ENCODE results near the gene BRMS1. TPM values are rescaled to one million over a fixed set of nuclear protein-coding genes. Genes with fewer than 3 reads are reported as not detected.
A peak's percentile ranks its signal among the peaks of the same experiment; 100 is the strongest.

BRMS1 gene
- total and polyA plus RNA-seq, 7 donors = 12.6 to 152 (median 33.8) TPM

- peak within 1 kb of the TSS; percentile 91 for H3K4me3 ChIP-seq
- peaks cover 60% of the 10 kb centered on the region for H3K4me1 ChIP-seq
- H3K9me3 ChIP-seq = no peaks in the 10 kb centered on the region
- H3K36me3 ChIP-seq (ENCODE audit: insufficient read depth in 1 of 2, low read depth in 1 of 2) = peaks cover 0 to 18% of the 10 kb centered on the region in 2 donors
- DNase-seq (peak; percentile 75 to 87), ATAC-seq (peak; percentile 55 to 71 (median 61))
- 0 to 2% (median 1%) methylated on average over 41 to 72 of the region's 72 CpGs for WGBS, 3 donors
- peak within 1 kb of the TSS; percentile 93 for H3K27ac ChIP-seq
- H3K27me3 ChIP-seq (ENCODE audit: insufficient read depth in 3 of 3, low read length in 2 of 3) = no peaks in the 10 kb centered on the region
- TF ChIP-seq CTCF (IDR thresholded peaks at IDR 0.05) = no peak
- intact Hi-C loops (cut with DNase I) = no loop called here
Measured at GRCh38 chr11:66371627-66372415, 26.9 kb upstream of the BRMS1 start, which contains the start of gene SLC29A2. Gene SLC29A2, minus strand, starts transcription at chr11:66371760. Its CDS starts 169 bp downstream, at chr11:66371591.

GRCh38 chr11:66369073-66369894 is 24.4 kb upstream of the BRMS1 start:
- H3K27me3 ChIP-seq (ENCODE audit: insufficient read depth in 3 of 3, low read length in 2 of 3) = no peaks in the 10 kb centered on the region
- peaks cover 60% of the 10 kb centered on the region for H3K4me1 ChIP-seq
- intact Hi-C loops (cut with DNase I) = no loop called here
- H3K9me3 ChIP-seq = no peaks in the 10 kb centered on the region
- DNase-seq (peak in 1 of 2 donors; percentile 45), ATAC-seq (no peak)
- TF ChIP-seq CTCF (IDR thresholded peaks at IDR 0.05) = no peak
- peak overlapping the region; percentile 91 for H3K4me3 ChIP-seq
- WGBS, 3 donors = 50 to 57% (median 55%) methylated on average over 23 to 25 of the region's 25 CpGs
- H3K27ac ChIP-seq = peak overlapping the region; percentile 93
- peaks cover 0 to 43% of the 10 kb centered on the region in 2 donors for H3K36me3 ChIP-seq (ENCODE audit: insufficient read depth in 1 of 2, low read depth in 1 of 2)

GRCh38 chr11:66368484-66368883 is 23.6 kb upstream of the BRMS1 start:
- intact Hi-C loops (cut with DNase I) = no loop called here
- peak overlapping the region; percentile 36 for H3K27ac ChIP-seq

More at GRCh38 chr11:66368484-66368883, 23.6 kb upstream of the BRMS1 start:
- H3K4me1 ChIP-seq = peaks cover 55% of the 10 kb centered on the region
- H3K27me3 ChIP-seq (ENCODE audit: insufficient read depth in 3 of 3, low read length in 2 of 3) = no peaks in the 10 kb centered on the region
- peak overlapping the region; percentile 91 for H3K4me3 ChIP-seq
- H3K9me3 ChIP-seq = no peaks in the 10 kb centered on the region
- H3K36me3 ChIP-seq (ENCODE audit: insufficient read depth in 1 of 2, low read depth in 1 of 2) = peaks cover 0 to 50% of the 10 kb centered on the region in 2 donors
- ATAC-seq = no peak
- TF ChIP-seq CTCF (IDR thresholded peaks at IDR 0.05) = no peak
- peak in 1 of 2 donors; percentile 47 for DNase-seq
- 63 to 77% (median 65%) methylated on average over 6 of the region's 6 CpGs for WGBS, 3 donors
